GM23248 (cell line): Measurements from ENCODE around the gene MEGF11. TPM values are rescaled to one million over a fixed set of nuclear protein-coding genes. Genes with fewer than 3 reads are reported as not detected.

Experiments
- DNase-seq: peaks from one replicate; pipeline ENCODE4 v3.0.0-alpha.2; 2015
- H2AFZ ChIP-seq: fragments of 200-600 bp; sonication (generic); 2 replicates; pipeline ENCODE4 v1.6.1; 2016; ENCODE audit warnings: antibody characterized with exemption
- H3F3A ChIP-seq: fragments of 200-600 bp; sonication (generic); 2 replicates; pipeline ENCODE4 v1.6.1; 2016; ENCODE audit warnings: mild to moderate bottlenecking, antibody characterized with exemption, mixed run types; ENCODE audit not compliant: insufficient read depth
- H3K27ac ChIP-seq: fragments of 200-600 bp; sonication (generic); 2 replicates; pipeline ENCODE4 v1.5.1; 2016; ENCODE audit warnings: mild to moderate bottlenecking
- H3K27me3 ChIP-seq: fragments of 200-600 bp; sonication (generic); replicated peaks from 2 replicates; pipeline ENCODE4 v1.6.1; 2016; ENCODE audit warnings: mild to moderate bottlenecking; ENCODE audit not compliant: insufficient read depth
- H3K36me3 ChIP-seq: fragments of 200-600 bp; sonication (generic); 2 replicates; pipeline ENCODE4 v1.6.1; 2016; ENCODE audit warnings: low read depth, mild to moderate bottlenecking
- H3K4me1 ChIP-seq: fragments of 200-600 bp; sonication (generic); 2 replicates; pipeline ENCODE4 v1.6.1; 2016; ENCODE audit warnings: mild to moderate bottlenecking; ENCODE audit not compliant: insufficient read depth
- H3K4me2 ChIP-seq: fragments of 200-600 bp; sonication (generic); one replicate; pipeline ENCODE4 v1.6.1; 2016; ENCODE audit warnings: mild to moderate bottlenecking; ENCODE audit not compliant: unreplicated experiment
- H3K4me3 ChIP-seq: fragments of 200-600 bp; sonication (generic); 2 replicates; pipeline ENCODE4 v1.5.1; 2016; ENCODE audit warnings: mild to moderate bottlenecking
- H3K79me2 ChIP-seq: fragments of 200-600 bp; sonication (generic); 2 replicates; pipeline ENCODE4 v1.6.1; 2016; ENCODE audit warnings: mild to moderate bottlenecking; ENCODE audit not compliant: insufficient read depth
- H3K9ac ChIP-seq: fragments of 200-600 bp; sonication (generic); 2 replicates; pipeline ENCODE4 v1.6.1; 2016; ENCODE audit warnings: mild to moderate bottlenecking
- H3K9me2 ChIP-seq: fragments of 200-600 bp; sonication (generic); 2 replicates; pipeline ENCODE4 v1.6.1; 2016; ENCODE audit warnings: mixed run types, mild to moderate bottlenecking, moderate library complexity; ENCODE audit not compliant: insufficient read depth
- H3K9me3 ChIP-seq: fragments of 200-600 bp; sonication (generic); one replicate; pipeline ENCODE4 v1.6.1; 2017; ENCODE audit warnings: low read depth
- H4K20me1 ChIP-seq: fragments of 200-600 bp; sonication (generic); 2 replicates; pipeline ENCODE4 v1.6.0; 2016; ENCODE audit not compliant: insufficient read depth
- EZH2 ChIP-seq: fragments of 200-600 bp; sonication (generic); IDR thresholded peaks from 2 replicates; pipeline ENCODE4 v1.6.1; 2018; ENCODE audit warnings: antibody characterized with exemption, mild to moderate bottlenecking; ENCODE audit not compliant: insufficient read depth, poor library complexity, severe bottlenecking
- EZH2phosphoT487 ChIP-seq: fragments of 200-600 bp; sonication (generic); IDR thresholded peaks from 2 replicates; pipeline ENCODE4 v1.6.1; 2018; ENCODE audit warnings: antibody characterized with exemption, moderate library complexity, mild to moderate bottlenecking, low read depth; ENCODE audit not compliant: insufficient read depth
- WGBS, 2 experiments: methylation state at CpG; one replicate each; pipeline ENCODE4 v1.1.6; 2015 to 2017; ENCODE audit warnings: low lambda C conversion rate in 2 of 2, low coverage in 1 of 2; ENCODE audit errors: missing lambda C conversion rate in 2 of 2; 5-methylcytosine and 5-hydroxymethylcytosine counted together
- in situ Hi-C: fragments of 300-500 bp; cut with MboI; formaldehyde crosslinking; loops from 2 replicates; pipeline ENCODE4 v1.15.0; 2020
- polyA plus RNA-seq: library from polyadenylated mRNA; unstranded; fragments of >200 nt; fragmentation: Nextera tagmentation; extraction: Ambion mirVana; gene quantifications from 2 replicates; pipeline ENCODE4 v1.2.1, GENCODE V29; 2016
- total RNA-seq: library from RNA; depleted of rRNA; stranded (reverse); fragments of >200 nt; shearing (Covaris generic); gene quantifications from 2 replicates; pipeline ENCODE4 v1.2.3, GENCODE V29; 2014

The MEGF11 gene
- total and polyA plus RNA-seq, 2 experiments from 2014 or later: 0.14 TPM; not detected in 1

DNA sequence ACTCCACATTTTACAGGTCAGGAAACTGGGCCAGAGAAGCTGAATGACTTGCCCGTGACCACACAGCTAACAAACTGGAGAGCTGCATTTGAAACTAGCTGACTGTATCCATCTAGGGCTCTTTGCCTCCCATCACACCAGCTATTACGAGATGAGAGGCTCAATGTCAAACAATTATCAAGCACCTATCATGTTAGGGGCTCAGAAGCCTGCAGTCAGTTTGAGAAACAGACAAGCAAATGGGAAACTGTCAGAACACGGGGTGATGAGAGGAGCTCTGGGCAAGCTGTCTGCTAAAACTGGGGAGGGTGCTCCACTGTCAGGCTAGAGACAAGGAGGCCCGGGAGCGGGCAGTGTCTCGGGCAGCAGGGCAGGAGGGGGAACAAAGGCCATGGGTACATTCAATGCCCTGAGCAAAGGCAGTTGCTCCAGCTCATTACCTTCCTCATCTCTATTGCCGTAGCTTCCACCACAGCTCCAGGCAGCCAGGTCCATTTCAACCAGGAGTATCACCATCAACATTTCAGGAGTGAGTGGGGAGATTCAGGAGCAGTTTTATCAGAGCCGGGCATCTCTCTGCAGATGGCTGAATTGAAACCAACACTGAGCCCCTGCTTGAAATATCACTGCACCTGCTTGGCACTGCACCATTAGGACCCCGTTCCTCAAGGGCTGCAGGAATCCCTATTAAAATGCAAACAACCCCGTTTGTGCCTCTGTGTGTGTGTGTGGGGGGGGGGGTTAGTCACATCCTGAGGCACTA, 261.6 kb downstream of the MEGF11 start:
- H3K9me3 ChIP-seq: no peaks in the 10 kb centered on the region
- DNase-seq: no peak
- no peaks in the 10 kb centered on the region for H3K36me3 ChIP-seq
- H4K20me1 ChIP-seq: no peaks in the 10 kb centered on the region
- no peaks in the 10 kb centered on the region for H3F3A ChIP-seq
- no peak overlapping the region for H3K4me2 ChIP-seq
- H3K4me3 ChIP-seq: no peak overlapping the region
- TF ChIP-seq EZH2: no peak
- TF ChIP-seq EZH2phosphoT487: no peak
- H3K27me3 ChIP-seq: peaks cover 43% of the 10 kb centered on the region
- H3K4me1 ChIP-seq: no peaks in the 10 kb centered on the region
- H3K9ac ChIP-seq: no peak overlapping the region
- H3K9me2 ChIP-seq: no peaks in the 10 kb centered on the region
- no peaks in the 10 kb centered on the region for H3K79me2 ChIP-seq
- no peak overlapping the region for H3K27ac ChIP-seq
- H2AFZ ChIP-seq: no peak overlapping the region
- in situ Hi-C loops: no loop called here
- WGBS, 2 experiments: 43 to 45% methylated on average over 9 to 10 of the region's 10 CpGs

DNA sequence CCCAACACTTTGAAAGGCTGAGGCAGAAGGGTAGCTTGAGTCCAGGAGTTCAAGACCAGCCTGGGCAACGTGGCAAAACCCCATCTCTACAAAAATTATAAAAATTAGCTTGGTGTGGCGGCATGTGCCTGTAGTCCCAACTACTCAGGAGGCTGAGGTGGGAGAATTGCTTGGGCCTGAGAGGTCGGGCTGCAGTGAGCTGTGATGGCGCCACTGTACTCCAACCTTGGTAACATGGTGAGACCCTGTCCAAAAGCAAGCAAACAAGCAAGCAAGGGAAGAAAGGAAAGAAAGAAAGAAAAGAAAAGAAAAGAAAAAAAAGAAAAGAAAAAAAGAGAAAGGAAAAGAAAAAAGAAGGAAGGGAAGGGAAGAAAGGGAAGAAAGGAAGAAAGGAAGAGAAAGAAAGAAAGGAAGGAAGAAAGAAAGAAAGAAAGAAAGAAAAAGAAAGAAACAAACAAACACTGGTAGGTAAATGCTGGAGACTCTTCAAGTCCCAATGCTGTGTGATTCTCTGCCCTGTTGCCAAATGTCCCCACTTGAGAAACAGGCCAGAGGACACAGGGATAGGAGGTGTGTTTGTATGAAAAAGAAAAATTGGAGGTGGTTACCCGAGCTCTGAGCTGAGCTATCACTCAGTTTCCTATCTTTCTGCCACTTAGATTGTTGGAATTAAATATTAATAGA, 263.1 kb downstream of the MEGF11 start:
- no peaks in the 10 kb centered on the region for H3K36me3 ChIP-seq
- H3K9me2 ChIP-seq: no peaks in the 10 kb centered on the region
- H4K20me1 ChIP-seq: no peaks in the 10 kb centered on the region
- H2AFZ ChIP-seq: no peak overlapping the region
- no peak overlapping the region for H3K4me3 ChIP-seq
- no peaks in the 10 kb centered on the region for H3F3A ChIP-seq
- H3K4me1 ChIP-seq: no peaks in the 10 kb centered on the region
- no peak overlapping the region for H3K27ac ChIP-seq
- H3K4me2 ChIP-seq: no peak overlapping the region
- in situ Hi-C loops: no loop called here
- DNase-seq: no peak
- H3K27me3 ChIP-seq: peaks cover 54% of the 10 kb centered on the region
- TF ChIP-seq EZH2phosphoT487: no peak
- TF ChIP-seq EZH2: no peak
- H3K79me2 ChIP-seq: no peaks in the 10 kb centered on the region
- WGBS, 2 experiments: 20 to 25% methylated on average over 5 of the region's 5 CpGs
- no peaks in the 10 kb centered on the region for H3K9me3 ChIP-seq
- H3K9ac ChIP-seq: no peak overlapping the region

- H3K36me3 ChIP-seq: no peaks in the 10 kb centered on the region
- H3K4me2 ChIP-seq: no peak overlapping the region
- H3K27me3 ChIP-seq: peaks cover 59% of the 10 kb centered on the region
- no peaks in the 10 kb centered on the region for H3K4me1 ChIP-seq
- DNase-seq: no peak
- TF ChIP-seq EZH2 (no peak), EZH2phosphoT487 (no peak)
- no peak overlapping the region for H3K4me3 ChIP-seq
- 32 to 33% methylated on average over 5 of the region's 5 CpGs for WGBS, 2 experiments
- no peaks in the 10 kb centered on the region for H3K9me3 ChIP-seq
- in situ Hi-C loops: no loop called here
- H4K20me1 ChIP-seq: no peaks in the 10 kb centered on the region
- no peak overlapping the region for H3K9ac ChIP-seq
- H3K79me2 ChIP-seq: no peaks in the 10 kb centered on the region
- no peaks in the 10 kb centered on the region for H3K9me2 ChIP-seq
- H3F3A ChIP-seq: no peaks in the 10 kb centered on the region
- no peak overlapping the region for H2AFZ ChIP-seq
- H3K27ac ChIP-seq: no peak overlapping the region
Observed at GRCh38 chr15:65987100-65987499, 266.4 kb downstream of the MEGF11 start.

DNA sequence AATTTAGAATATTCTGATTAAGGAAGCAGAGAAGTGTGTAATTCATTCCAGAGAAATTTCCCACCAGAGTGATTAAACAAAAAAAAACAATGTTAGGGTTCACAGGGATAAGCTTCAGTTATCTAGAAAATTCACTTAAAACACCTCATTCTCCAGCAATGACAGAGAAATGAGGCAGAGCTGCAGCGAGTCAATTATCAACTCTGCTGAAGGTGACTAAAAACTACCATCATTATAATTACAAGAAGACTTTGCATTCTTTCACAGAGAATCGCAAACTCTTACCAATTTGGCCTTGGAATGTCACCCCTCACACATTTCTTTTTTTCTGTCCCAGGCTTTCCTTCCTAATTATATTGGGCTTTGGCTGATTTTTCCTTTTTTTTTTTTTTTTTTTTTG, 267.1 kb downstream of the MEGF11 start:
- no peak overlapping the region for H2AFZ ChIP-seq
- no peak for DNase-seq
- no peaks in the 10 kb centered on the region for H3F3A ChIP-seq
- TF ChIP-seq EZH2 (no peak), EZH2phosphoT487 (no peak)
- H3K27me3 ChIP-seq: peaks cover 59% of the 10 kb centered on the region
- WGBS, 2 experiments: 17 to 23% methylated on average over 2 of the region's 2 CpGs
- H3K9me3 ChIP-seq: no peaks in the 10 kb centered on the region
- H3K27ac ChIP-seq: no peak overlapping the region
- no peaks in the 10 kb centered on the region for H3K9me2 ChIP-seq
- H3K9ac ChIP-seq: no peak overlapping the region
- H3K4me2 ChIP-seq: no peak overlapping the region
- H3K79me2 ChIP-seq: no peaks in the 10 kb centered on the region
- in situ Hi-C loops: no loop called here
- no peaks in the 10 kb centered on the region for H3K4me1 ChIP-seq
- H4K20me1 ChIP-seq: no peaks in the 10 kb centered on the region
- no peaks in the 10 kb centered on the region for H3K36me3 ChIP-seq
- H3K4me3 ChIP-seq: no peak overlapping the region
